A673 (cell line): ENCODE results near the gene HK2. TPM values are rescaled to one million over a fixed set of nuclear protein-coding genes. Genes with fewer than 3 reads are reported as not detected.

Experiments
- BruUV-seq: library from RNA; stranded (reverse); fragments of 400-500 nt; replicated peaks from 2 replicates; lab custom pipeline; 2021; lab: Mats Ljungman, UMichigan
- CTCF ChIA-PET: fragments of 300-600 bp; sonication (Branson Sonifier 250); formaldehyde crosslinking; loops from one replicate; lab custom pipeline; 2022; ENCODE audit warnings: antibody characterized with exemption; lab: Charles Lee
- POLR2A ChIA-PET: fragments of 300-600 bp; sonication (Branson Sonifier 250); formaldehyde crosslinking; loops from one replicate; lab custom pipeline; 2022; ENCODE audit warnings: antibody characterized with exemption; ENCODE audit not compliant: low non-redundant PET; lab: Charles Lee
- DNase-seq: peaks from one replicate; pipeline ENCODE4 v3.0.0-alpha.2; 2015; ENCODE audit warnings: low spot score
- H3K27ac ChIP-seq: fragments of 200-600 bp; sonication (generic); 2 replicates; pipeline ENCODE4 v1.5.1; 2016; ENCODE audit warnings: mixed run types, low read depth, mild to moderate bottlenecking, mixed read lengths, antibody characterized with exemption, low read length; ENCODE audit not compliant: poor library complexity, severe bottlenecking
- H3K27me3 ChIP-seq: fragments of 200-600 bp; sonication (generic); replicated peaks from 2 replicates; pipeline ENCODE4 v1.6.1; 2017; ENCODE audit warnings: mixed run types, low read depth, mild to moderate bottlenecking, mixed read lengths, antibody characterized with exemption, low read length; ENCODE audit not compliant: insufficient read depth, poor library complexity
- H3K36me3 ChIP-seq: fragments of 200-600 bp; sonication (generic); 2 replicates; pipeline ENCODE4 v1.6.1; 2016; ENCODE audit warnings: mixed run types, mild to moderate bottlenecking, mixed read lengths, antibody characterized with exemption, low read length; ENCODE audit not compliant: insufficient read depth, poor library complexity, severe bottlenecking
- H3K4me1 ChIP-seq: fragments of 200-600 bp; sonication (generic); 2 replicates; pipeline ENCODE4 v1.6.1; 2017; ENCODE audit warnings: mixed run types, mild to moderate bottlenecking, mixed read lengths, antibody characterized with exemption, low read length; ENCODE audit not compliant: insufficient read depth, poor library complexity, severe bottlenecking
- H3K4me3 ChIP-seq: fragments of 200-600 bp; sonication (generic); 2 replicates; pipeline ENCODE4 v1.5.1; 2016; ENCODE audit warnings: low read depth, mixed run types, mild to moderate bottlenecking, mixed read lengths, low read length; ENCODE audit not compliant: poor library complexity, severe bottlenecking
- H3K9me3 ChIP-seq: fragments of 200-600 bp; sonication (generic); 2 replicates; pipeline ENCODE4 v1.6.1; 2016; ENCODE audit warnings: mixed run types, low read depth, mild to moderate bottlenecking, mixed read lengths, antibody characterized with exemption, low read length; ENCODE audit not compliant: poor library complexity, severe bottlenecking
- EZH2 ChIP-seq: fragments of 200-600 bp; sonication (generic); IDR thresholded peaks from 2 replicates; pipeline ENCODE4 v1.6.1; 2017; ENCODE audit warnings: borderline replicate concordance, low read depth, mild to moderate bottlenecking, mixed read lengths, antibody characterized with exemption, low read length; ENCODE audit not compliant: poor library complexity, severe bottlenecking
- intact Hi-C: fragments of 100-400 bp; cut with micrococcal nuclease; formaldehyde crosslinking; loops from one replicate; pipeline ENCODE4 v1.10.0; 2022; ENCODE audit not compliant: unreplicated experiment
- total RNA-seq: library from RNA; stranded (reverse); gene quantifications from 2 replicates; pipeline ENCODE4 v1.2.3, GENCODE V29; 2021
- TF ChIP-seq, protein P1 (sequence below): fragments of 300-800, 200-600 bp; sonication (generic); conservative IDR thresholded peaks from 2 replicates; pipeline ENCODE4 v1.5.1; 2017; ENCODE audit warnings: low read depth, mild to moderate bottlenecking, antibody characterized with exemption, low read length, moderate library complexity, mixed read lengths

The HK2 gene
- total RNA-seq, 1 experiment from 2014 or later, result 42.6 TPM

DNA sequence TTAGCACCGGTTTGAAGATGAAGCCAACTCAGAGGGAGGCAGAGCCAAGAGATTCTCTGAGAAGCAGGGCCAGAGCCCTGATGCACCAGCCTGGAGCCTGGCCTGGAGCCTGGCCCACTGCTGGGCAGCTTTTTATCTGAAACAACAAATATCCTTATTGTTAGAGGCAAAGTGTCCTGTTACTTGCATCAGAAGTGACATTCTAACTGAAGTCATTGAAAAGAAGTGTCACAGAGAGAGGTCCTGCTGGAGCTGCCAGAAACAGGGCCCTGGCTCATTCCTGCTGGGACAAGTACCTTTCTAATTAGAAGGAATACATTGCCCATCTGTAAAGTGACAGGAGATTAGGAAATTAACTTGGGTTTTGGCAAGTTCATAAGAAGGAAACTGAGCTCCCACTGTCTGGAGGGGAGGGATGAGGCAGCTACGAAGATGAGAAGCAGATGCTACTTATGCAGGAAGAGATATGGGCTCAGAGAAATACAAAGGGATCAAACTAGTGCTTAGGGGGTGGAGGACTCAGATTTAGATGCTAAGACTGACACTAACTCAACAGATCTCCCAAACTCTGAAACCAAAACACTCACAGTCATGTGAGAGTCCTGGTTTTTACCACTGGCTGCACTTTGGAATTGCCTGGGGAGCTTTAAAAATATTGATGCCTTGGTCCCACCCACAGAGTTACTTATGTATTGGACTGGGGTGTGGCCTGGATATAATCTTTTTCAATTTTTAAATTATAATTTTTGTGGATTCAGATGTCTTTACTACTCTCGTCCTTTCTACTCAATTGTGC lies 11.0 kb upstream of the HK2 start:
- H3K4me1 ChIP-seq, result peaks cover 6% of the 10 kb centered on the region
- no peak for TF ChIP-seq EZH2
- TF ChIP-seq, protein P1, sequence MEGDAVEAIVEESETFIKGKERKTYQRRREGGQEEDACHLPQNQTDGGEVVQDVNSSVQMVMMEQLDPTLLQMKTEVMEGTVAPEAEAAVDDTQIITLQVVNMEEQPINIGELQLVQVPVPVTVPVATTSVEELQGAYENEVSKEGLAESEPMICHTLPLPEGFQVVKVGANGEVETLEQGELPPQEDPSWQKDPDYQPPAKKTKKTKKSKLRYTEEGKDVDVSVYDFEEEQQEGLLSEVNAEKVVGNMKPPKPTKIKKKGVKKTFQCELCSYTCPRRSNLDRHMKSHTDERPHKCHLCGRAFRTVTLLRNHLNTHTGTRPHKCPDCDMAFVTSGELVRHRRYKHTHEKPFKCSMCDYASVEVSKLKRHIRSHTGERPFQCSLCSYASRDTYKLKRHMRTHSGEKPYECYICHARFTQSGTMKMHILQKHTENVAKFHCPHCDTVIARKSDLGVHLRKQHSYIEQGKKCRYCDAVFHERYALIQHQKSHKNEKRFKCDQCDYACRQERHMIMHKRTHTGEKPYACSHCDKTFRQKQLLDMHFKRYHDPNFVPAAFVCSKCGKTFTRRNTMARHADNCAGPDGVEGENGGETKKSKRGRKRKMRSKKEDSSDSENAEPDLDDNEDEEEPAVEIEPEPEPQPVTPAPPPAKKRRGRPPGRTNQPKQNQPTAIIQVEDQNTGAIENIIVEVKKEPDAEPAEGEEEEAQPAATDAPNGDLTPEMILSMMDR, result no peak
- H3K36me3 ChIP-seq, result no peaks in the 10 kb centered on the region
- DNase-seq, result peak; percentile 36
- H3K4me3 ChIP-seq, result no peak overlapping the region
- H3K27me3 ChIP-seq, result no peaks in the 10 kb centered on the region
- no peaks in the 10 kb centered on the region for H3K9me3 ChIP-seq
- POLR2A ChIA-PET, result interaction anchor here (0.6 kb wide), 1 partner anchor 198 kb away, joined by 3 read pairs; no protein-coding TSS in a partner anchor
- no TSS peak for BruUV-seq
- H3K27ac ChIP-seq, result no peak overlapping the region
- CTCF ChIA-PET, result no interaction called here
- intact Hi-C loops, result no loop called here

GRCh38 chr2:74824679-74825078 lies 9.2 kb upstream of the HK2 start:
- Histone ChIP-seq H3K4me3 (no peak overlapping the region), H3K27me3 (no peaks in the 10 kb centered on the region), H3K36me3 (no peaks in the 10 kb centered on the region), H3K9me3 (no peaks in the 10 kb centered on the region), H3K4me1 (peaks cover 6% of the 10 kb centered on the region), H3K27ac (no peak overlapping the region)
- CTCF ChIA-PET, result no interaction called here
- intact Hi-C loops, result no loop called here
- TF ChIP-seq, protein P1, result no peak
- no peak for TF ChIP-seq EZH2
- no peak for DNase-seq
- no TSS peak for BruUV-seq
- POLR2A ChIA-PET, result no interaction called here

GRCh38 chr2:74828543-74828942 lies 5.4 kb upstream of the HK2 start:
- intact Hi-C loops, result no loop called here
- ChIA-PET CTCF (no interaction called here), POLR2A (no interaction called here)
- Histone ChIP-seq H3K27me3 (no peaks in the 10 kb centered on the region), H3K36me3 (no peaks in the 10 kb centered on the region), H3K4me3 (no peak overlapping the region), H3K9me3 (no peaks in the 10 kb centered on the region), H3K4me1 (peaks cover 5% of the 10 kb centered on the region), H3K27ac (no peak overlapping the region)
- TF ChIP-seq EZH2, result no peak
- TF ChIP-seq, protein P1, result no peak
- no peak for DNase-seq
- no TSS peak for BruUV-seq
